K562 (cell line): Measurements from ENCODE around the gene DCTN2. TPM values are rescaled to one million over a fixed set of nuclear protein-coding genes. Genes with fewer than 3 reads are reported as not detected.
A peak's percentile ranks its signal among the peaks of the same experiment; 100 is the strongest.

ENCODE experiments used
- CCNT2 ChIP-seq: IDR thresholded peaks from 2 replicates; pipeline ENCODE4 v1.6.1; 2011; ENCODE audit warnings: borderline replicate concordance, low read depth, mild to moderate bottlenecking, moderate library complexity, mixed read lengths, low read length; ENCODE audit not compliant: insufficient read length; ENCODE audit errors: extremely low read depth
- DACH1 ChIP-seq: fragments of 450-650 bp; IDR thresholded peaks from 2 replicates; pipeline ENCODE4 v1.6.1; 2018; ENCODE audit not compliant: partially characterized antibody
- HMGN3 ChIP-seq: IDR thresholded peaks from 2 replicates; pipeline ENCODE4 v1.6.1; 2011; ENCODE audit warnings: borderline replicate concordance, low read depth, mild to moderate bottlenecking, mixed read lengths, low read length; ENCODE audit not compliant: insufficient read length; ENCODE audit errors: extremely low read depth
- MTA3 ChIP-seq: fragments of 450-650 bp; formaldehyde crosslinking; IDR thresholded peaks from 2 replicates; pipeline ENCODE4 v1.6.1; 2017; ENCODE audit warnings: mild to moderate bottlenecking, borderline replicate concordance
- NCOR1 ChIP-seq: fragments of 450-650 bp; IDR thresholded peaks from 2 replicates; pipeline ENCODE4 v1.6.1; 2016; ENCODE audit warnings: mild to moderate bottlenecking, moderate library complexity
- PRPF4 ChIP-seq: fragments of 200-400 bp; formaldehyde crosslinking; IDR thresholded peaks from one replicate; pipeline ENCODE4 v1.6.1; 2017; ENCODE audit warnings: low read length, low read depth, mild to moderate bottlenecking; ENCODE audit not compliant: insufficient read depth, poor library complexity, severe bottlenecking
- RHOXF2B ChIP-seq: fragments of 250-450 bp; sonication (Bioruptor Pico); conservative IDR thresholded peaks from 2 replicates; pipeline ENCODE4 v1.5.1; 2021
- TFAM ChIP-seq: fragments of 250-450 bp; sonication (Bioruptor Pico); conservative IDR thresholded peaks from 2 replicates; pipeline ENCODE4 v1.5.0; 2021; ENCODE audit warnings: mild to moderate bottlenecking, moderate library complexity
- ZBTB17 ChIP-seq: fragments of 450-650 bp; formaldehyde crosslinking; IDR thresholded peaks from 2 replicates; pipeline ENCODE4 v1.4.0; 2020; ENCODE audit warnings: mild to moderate bottlenecking
- ZC3H11A ChIP-seq: IDR thresholded peaks from 2 replicates; pipeline ENCODE4 v1.6.1; 2012; ENCODE audit warnings: low read depth, low read length, improper control_type of control experiment
- polyA plus RNA-seq, 8 experiments: library from polyadenylated mRNA; depleted of rRNA in 4 of 8; stranded (reverse) in 5 of 8; unstranded in 3 of 8; fragments of >200 nt; fragmentation: Nextera tagmentation in 2 of 8; fragmentation: Illumina TruSeq in 1 of 8; extraction: Ambion mirVana in 2 of 8; extraction: Trizol in 1 of 8; gene quantifications; 2 replicates each; pipeline versions ENCODE4 v1.2.1 to v1.2.3, GENCODE V29; 2011 to 2014; ENCODE audit warnings: inconsistent platforms in 1 of 8, missing spikeins in 1 of 8
- total RNA-seq, 7 experiments: library from RNA; depleted of rRNA in 6 of 7; stranded (reverse); fragments of >200 nt in 6 of 7; fragmentation: Illumina TruSeq in 2 of 7; extraction: Trizol in 2 of 7; gene quantifications; 2 replicates each; pipeline versions ENCODE4 v1.2.1 to v1.2.3, GENCODE V29; 2011 to 2021; ENCODE audit warnings: low replicate concordance in 1 of 7
- TF ChIP-seq, protein P1 (sequence below): sonication (generic); formaldehyde crosslinking; IDR thresholded peaks from 2 replicates; pipeline ENCODE4 v1.8.0; 2022; ENCODE audit warnings: mild to moderate bottlenecking, missing genetic modification reagents, borderline replicate concordance
- TF ChIP-seq, protein P2 (sequence below): sonication (generic); formaldehyde crosslinking; IDR thresholded peaks from 2 replicates; pipeline ENCODE4 v1.8.0; 2022; ENCODE audit warnings: mild to moderate bottlenecking, missing genetic modification reagents
- TF ChIP-seq, protein P3 (sequence below): sonication (generic); formaldehyde crosslinking; IDR thresholded peaks from 2 replicates; pipeline ENCODE4 v1.8.0; 2023; ENCODE audit warnings: missing genetic modification reagents, mild to moderate bottlenecking, borderline replicate concordance

DCTN2 gene
- total and polyA plus RNA-seq, 9 of the 15 experiments (the other 6 are each of a cell fraction or from before 2014, with no cell fraction given) = 43.6 to 270 (median 125) TPM

DNA sequence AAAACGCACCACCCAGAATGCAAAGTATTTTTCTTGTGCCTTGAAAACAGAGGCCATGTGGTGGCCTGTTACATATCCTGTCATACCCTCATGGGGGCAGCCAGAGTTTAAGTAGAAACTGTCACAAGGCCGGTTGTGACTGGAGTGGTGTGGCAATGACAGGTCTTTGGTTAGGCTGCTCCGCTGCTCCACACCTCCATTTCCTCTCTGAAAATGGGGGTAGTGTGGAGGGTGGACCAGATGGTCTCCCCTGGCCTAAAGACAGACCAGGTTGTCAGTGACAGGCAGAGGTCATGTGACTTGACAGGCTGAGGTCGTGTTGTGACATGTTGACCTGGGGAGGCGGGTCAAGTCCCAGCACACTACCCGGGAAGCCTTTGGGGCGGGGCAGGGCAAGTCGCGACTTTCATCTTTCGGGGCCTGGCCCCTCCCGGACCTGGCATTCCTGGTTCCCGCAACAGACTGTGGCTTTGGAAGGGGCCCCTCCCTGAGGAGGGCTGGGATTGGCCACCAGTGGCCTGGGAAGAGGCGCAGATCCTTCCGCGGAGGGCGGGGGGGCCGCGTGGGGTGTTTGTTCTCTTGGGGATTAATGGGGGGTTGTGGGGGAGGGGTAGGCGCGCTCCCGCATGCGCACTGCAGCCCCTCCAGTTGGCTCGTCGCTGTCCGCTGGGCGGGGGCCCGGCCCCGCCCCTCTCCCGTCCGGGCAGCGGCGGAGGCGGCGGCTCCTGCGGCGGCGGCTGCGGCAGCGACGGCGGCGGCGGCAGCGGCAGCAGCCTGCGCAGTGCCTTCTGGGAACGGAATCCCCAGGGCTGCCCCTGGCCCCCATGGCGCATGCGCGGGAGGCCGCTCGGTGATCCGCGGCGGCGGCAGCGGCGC lies 24.7 kb downstream of the DCTN2 start, which contains the start of gene MBD6 (continued):
- TF ChIP-seq, protein P1, sequence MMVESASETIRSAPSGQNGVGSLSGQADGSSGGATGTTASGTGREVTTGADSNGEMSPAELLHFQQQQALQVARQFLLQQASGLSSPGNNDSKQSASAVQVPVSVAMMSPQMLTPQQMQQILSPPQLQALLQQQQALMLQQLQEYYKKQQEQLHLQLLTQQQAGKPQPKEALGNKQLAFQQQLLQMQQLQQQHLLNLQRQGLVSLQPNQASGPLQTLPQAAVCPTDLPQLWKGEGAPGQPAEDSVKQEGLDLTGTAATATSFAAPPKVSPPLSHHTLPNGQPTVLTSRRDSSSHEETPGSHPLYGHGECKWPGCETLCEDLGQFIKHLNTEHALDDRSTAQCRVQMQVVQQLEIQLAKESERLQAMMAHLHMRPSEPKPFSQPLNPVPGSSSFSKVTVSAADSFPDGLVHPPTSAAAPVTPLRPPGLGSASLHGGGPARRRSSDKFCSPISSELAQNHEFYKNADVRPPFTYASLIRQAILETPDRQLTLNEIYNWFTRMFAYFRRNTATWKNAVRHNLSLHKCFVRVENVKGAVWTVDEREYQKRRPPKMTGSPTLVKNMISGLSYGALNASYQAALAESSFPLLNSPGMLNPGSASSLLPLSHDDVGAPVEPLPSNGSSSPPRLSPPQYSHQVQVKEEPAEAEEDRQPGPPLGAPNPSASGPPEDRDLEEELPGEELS (CRISPR knock-in tag) = no peak
- peak; percentile 91 for TF ChIP-seq CCNT2
- TF ChIP-seq MTA3 = peak; percentile 90
- TF ChIP-seq TFAM = no peak
- peak; percentile 44 for TF ChIP-seq HMGN3
- TF ChIP-seq, protein P2, sequence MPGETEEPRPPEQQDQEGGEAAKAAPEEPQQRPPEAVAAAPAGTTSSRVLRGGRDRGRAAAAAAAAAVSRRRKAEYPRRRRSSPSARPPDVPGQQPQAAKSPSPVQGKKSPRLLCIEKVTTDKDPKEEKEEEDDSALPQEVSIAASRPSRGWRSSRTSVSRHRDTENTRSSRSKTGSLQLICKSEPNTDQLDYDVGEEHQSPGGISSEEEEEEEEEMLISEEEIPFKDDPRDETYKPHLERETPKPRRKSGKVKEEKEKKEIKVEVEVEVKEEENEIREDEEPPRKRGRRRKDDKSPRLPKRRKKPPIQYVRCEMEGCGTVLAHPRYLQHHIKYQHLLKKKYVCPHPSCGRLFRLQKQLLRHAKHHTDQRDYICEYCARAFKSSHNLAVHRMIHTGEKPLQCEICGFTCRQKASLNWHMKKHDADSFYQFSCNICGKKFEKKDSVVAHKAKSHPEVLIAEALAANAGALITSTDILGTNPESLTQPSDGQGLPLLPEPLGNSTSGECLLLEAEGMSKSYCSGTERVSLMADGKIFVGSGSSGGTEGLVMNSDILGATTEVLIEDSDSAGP (CRISPR knock-in tag) = no peak
- no peak for TF ChIP-seq RHOXF2B (CRISPR knock-in tag)
- no peak for TF ChIP-seq PRPF4
- TF ChIP-seq DACH1 = no peak
- TF ChIP-seq ZC3H11A = no peak
- TF ChIP-seq ZBTB17 (CRISPR knock-in tag) = peak; percentile 56; the same call in 1 of the 2 replicates
- TF ChIP-seq, protein P3, sequence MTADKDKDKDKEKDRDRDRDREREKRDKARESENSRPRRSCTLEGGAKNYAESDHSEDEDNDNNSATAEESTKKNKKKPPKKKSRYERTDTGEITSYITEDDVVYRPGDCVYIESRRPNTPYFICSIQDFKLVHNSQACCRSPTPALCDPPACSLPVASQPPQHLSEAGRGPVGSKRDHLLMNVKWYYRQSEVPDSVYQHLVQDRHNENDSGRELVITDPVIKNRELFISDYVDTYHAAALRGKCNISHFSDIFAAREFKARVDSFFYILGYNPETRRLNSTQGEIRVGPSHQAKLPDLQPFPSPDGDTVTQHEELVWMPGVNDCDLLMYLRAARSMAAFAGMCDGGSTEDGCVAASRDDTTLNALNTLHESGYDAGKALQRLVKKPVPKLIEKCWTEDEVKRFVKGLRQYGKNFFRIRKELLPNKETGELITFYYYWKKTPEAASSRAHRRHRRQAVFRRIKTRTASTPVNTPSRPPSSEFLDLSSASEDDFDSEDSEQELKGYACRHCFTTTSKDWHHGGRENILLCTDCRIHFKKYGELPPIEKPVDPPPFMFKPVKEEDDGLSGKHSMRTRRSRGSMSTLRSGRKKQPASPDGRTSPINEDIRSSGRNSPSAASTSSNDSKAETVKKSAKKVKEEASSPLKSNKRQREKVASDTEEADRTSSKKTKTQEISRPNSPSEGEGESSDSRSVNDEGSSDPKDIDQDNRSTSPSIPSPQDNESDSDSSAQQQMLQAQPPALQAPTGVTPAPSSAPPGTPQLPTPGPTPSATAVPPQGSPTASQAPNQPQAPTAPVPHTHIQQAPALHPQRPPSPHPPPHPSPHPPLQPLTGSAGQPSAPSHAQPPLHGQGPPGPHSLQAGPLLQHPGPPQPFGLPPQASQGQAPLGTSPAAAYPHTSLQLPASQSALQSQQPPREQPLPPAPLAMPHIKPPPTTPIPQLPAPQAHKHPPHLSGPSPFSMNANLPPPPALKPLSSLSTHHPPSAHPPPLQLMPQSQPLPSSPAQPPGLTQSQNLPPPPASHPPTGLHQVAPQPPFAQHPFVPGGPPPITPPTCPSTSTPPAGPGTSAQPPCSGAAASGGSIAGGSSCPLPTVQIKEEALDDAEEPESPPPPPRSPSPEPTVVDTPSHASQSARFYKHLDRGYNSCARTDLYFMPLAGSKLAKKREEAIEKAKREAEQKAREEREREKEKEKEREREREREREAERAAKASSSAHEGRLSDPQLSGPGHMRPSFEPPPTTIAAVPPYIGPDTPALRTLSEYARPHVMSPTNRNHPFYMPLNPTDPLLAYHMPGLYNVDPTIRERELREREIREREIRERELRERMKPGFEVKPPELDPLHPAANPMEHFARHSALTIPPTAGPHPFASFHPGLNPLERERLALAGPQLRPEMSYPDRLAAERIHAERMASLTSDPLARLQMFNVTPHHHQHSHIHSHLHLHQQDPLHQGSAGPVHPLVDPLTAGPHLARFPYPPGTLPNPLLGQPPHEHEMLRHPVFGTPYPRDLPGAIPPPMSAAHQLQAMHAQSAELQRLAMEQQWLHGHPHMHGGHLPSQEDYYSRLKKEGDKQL (CRISPR knock-in tag) = no peak
- TF ChIP-seq NCOR1 = peak; percentile 77
